OCI-LY1 (cell line): ENCODE measurements around the gene PKN1.

Experiments used
- EZH2 ChIP-seq: fragments of 200-600 bp; sonication (generic), shearing (Covaris generic); IDR thresholded peaks from 2 replicates; pipeline ENCODE4 v1.8.0; 2017; ENCODE audit warnings: borderline replicate concordance, mixed run types, mild to moderate bottlenecking, antibody characterized with exemption, low read length, moderate library complexity, mixed read lengths
- TF ChIP-seq, protein P1 (sequence below): fragments of 200-600 bp; sonication (generic), shearing (Covaris generic); IDR thresholded peaks from 2 replicates; pipeline ENCODE4 v1.5.1; 2017; ENCODE audit warnings: mild to moderate bottlenecking, antibody characterized with exemption, low read length, moderate library complexity, mixed read lengths

DNA sequence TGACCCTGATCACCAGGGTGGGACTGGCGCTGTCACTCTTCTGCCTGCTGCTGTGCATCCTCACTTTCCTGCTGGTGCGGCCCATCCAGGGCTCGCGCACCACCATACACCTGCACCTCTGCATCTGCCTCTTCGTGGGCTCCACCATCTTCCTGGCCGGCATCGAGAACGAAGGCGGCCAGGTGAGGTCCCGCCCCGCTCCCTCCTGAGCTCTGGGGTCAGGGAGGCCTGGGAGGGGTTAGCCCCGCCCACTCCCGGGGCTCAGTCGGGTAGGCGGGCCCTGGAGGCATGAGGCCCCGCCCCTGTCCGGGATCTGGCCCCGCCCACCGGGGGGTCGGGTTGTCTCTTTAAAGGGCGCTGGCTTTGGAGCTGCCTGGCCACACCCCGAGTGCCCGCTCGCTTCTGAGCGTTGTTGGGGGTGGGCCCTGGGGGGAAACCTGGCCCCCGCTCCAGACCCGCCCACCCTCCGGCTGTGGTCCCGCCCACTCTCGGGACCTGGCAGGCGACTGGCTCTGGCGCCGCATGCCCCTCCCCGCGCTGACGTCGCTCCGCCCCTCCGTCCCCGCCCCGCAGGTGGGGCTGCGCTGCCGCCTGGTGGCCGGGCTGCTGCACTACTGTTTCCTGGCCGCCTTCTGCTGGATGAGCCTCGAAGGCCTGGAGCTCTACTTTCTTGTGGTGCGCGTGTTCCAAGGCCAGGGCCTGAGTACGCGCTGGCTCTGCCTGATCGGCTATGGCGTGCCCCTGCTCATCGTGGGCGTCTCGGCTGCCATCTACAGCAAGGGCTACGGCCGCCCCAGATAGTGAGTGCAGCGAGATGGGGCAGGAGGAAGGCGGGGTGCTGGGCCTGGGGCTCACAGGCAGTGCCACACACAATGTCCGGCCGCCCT is 27.1 kb upstream of the PKN1 start:
- TF ChIP-seq, protein P1, sequence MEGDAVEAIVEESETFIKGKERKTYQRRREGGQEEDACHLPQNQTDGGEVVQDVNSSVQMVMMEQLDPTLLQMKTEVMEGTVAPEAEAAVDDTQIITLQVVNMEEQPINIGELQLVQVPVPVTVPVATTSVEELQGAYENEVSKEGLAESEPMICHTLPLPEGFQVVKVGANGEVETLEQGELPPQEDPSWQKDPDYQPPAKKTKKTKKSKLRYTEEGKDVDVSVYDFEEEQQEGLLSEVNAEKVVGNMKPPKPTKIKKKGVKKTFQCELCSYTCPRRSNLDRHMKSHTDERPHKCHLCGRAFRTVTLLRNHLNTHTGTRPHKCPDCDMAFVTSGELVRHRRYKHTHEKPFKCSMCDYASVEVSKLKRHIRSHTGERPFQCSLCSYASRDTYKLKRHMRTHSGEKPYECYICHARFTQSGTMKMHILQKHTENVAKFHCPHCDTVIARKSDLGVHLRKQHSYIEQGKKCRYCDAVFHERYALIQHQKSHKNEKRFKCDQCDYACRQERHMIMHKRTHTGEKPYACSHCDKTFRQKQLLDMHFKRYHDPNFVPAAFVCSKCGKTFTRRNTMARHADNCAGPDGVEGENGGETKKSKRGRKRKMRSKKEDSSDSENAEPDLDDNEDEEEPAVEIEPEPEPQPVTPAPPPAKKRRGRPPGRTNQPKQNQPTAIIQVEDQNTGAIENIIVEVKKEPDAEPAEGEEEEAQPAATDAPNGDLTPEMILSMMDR, result peak; percentile 44; the same call in 1 of the 2 replicates
- TF ChIP-seq EZH2, result no peak
